ENCODE measurements around the gene GSS. TPM values are rescaled to one million over a fixed set of nuclear protein-coding genes. Genes with fewer than 3 reads are reported as not detected.

The GSS gene
- total RNA-seq, 1 experiment from 2014 or later: 95.9 TPM

GRCh38 chr20:34965051-34965450 is 9.4 kb upstream of the GSS start:
- H3K27me3 ChIP-seq (ENCODE audit: low read length): no peaks in the 10 kb centered on the region
- no peaks in the 10 kb centered on the region for H3K79me2 ChIP-seq (ENCODE audit: low read length)
- intact Hi-C loops (cut with micrococcal nuclease): no loop called here
- ChIA-PET CTCF (no interaction called here), POLR2A (ENCODE audit: unreplicated experiment) (no interaction called here)
- H3K9ac ChIP-seq (ENCODE audit: low read length): no peak overlapping the region
- H2AFZ ChIP-seq (ENCODE audit: low read length): no peak overlapping the region
- TF ChIP-seq EZH2phosphoT487 (IDR thresholded peaks at IDR 0.05; ENCODE audit: borderline replicate concordance, low read length): no peak
- H3K4me2 ChIP-seq (ENCODE audit: low read length): no peak overlapping the region
- no peak overlapping the region for H3K27ac ChIP-seq (ENCODE audit: low read length)
- H3K36me3 ChIP-seq (ENCODE audit: low read depth, low read length): no peaks in the 10 kb centered on the region
- no peaks in the 10 kb centered on the region for H3K9me2 ChIP-seq (replicated peaks; ENCODE audit: low read length)
- ATAC-seq (no peak), DNase-seq (no peak)
- no peaks in the 10 kb centered on the region for H4K20me1 ChIP-seq (ENCODE audit: low read length)
- H3K4me3 ChIP-seq (ENCODE audit: low read length): no peak overlapping the region
- no peaks in the 10 kb centered on the region for H3K9me3 ChIP-seq (ENCODE audit: low read length)
- no peaks in the 10 kb centered on the region for H3F3A ChIP-seq (ENCODE audit: low read length, unreplicated experiment)
- no peaks in the 10 kb centered on the region for H3K4me1 ChIP-seq (ENCODE audit: insufficient read depth, low read length)
- BruUV-seq (replicated peaks): no TSS peak

GRCh38 chr20:34964486-34964885 is 8.9 kb upstream of the GSS start:
- Histone ChIP-seq H3K27ac (ENCODE audit: low read length) (no peak overlapping the region), H3F3A (ENCODE audit: low read length, unreplicated experiment) (no peaks in the 10 kb centered on the region), H3K9me2 (replicated peaks; ENCODE audit: low read length) (no peaks in the 10 kb centered on the region), H3K27me3 (ENCODE audit: low read length) (no peaks in the 10 kb centered on the region), H2AFZ (ENCODE audit: low read length) (no peak overlapping the region), H3K79me2 (ENCODE audit: low read length) (no peaks in the 10 kb centered on the region), H3K4me1 (ENCODE audit: insufficient read depth, low read length) (no peaks in the 10 kb centered on the region), H4K20me1 (ENCODE audit: low read length) (no peaks in the 10 kb centered on the region), H3K9me3 (ENCODE audit: low read length) (no peaks in the 10 kb centered on the region), H3K36me3 (ENCODE audit: low read depth, low read length) (no peaks in the 10 kb centered on the region), H3K4me2 (ENCODE audit: low read length) (no peak overlapping the region), H3K4me3 (ENCODE audit: low read length) (no peak overlapping the region), H3K9ac (ENCODE audit: low read length) (no peak overlapping the region)
- DNase-seq (no peak), ATAC-seq (no peak)
- intact Hi-C loops (cut with micrococcal nuclease): no loop called here
- no TSS peak for BruUV-seq (replicated peaks)
- ChIA-PET CTCF (no interaction called here), POLR2A (ENCODE audit: unreplicated experiment) (no interaction called here)
- TF ChIP-seq CTCF (conservative IDR thresholded peaks at IDR 0.05; ENCODE audit: low read depth, low read length) (no peak), EZH2phosphoT487 (IDR thresholded peaks at IDR 0.05; ENCODE audit: borderline replicate concordance, low read length) (no peak), EZH2 (IDR thresholded peaks at IDR 0.05; ENCODE audit: low read length, unreplicated experiment) (no peak)

- no peaks in the 10 kb centered on the region for H3K27me3 ChIP-seq (ENCODE audit: low read length)
- H3K4me1 ChIP-seq (ENCODE audit: insufficient read depth, low read length): peaks cover 17% of the 10 kb centered on the region
- ATAC-seq (no peak), DNase-seq (no peak)
- no peaks in the 10 kb centered on the region for H3K9me3 ChIP-seq (ENCODE audit: low read length)
- no peak overlapping the region for H3K9ac ChIP-seq (ENCODE audit: low read length)
- POLR2A ChIA-PET (ENCODE audit: unreplicated experiment): no interaction called here
- H2AFZ ChIP-seq (ENCODE audit: low read length): no peak overlapping the region
- H3K27ac ChIP-seq (ENCODE audit: low read length): no peak overlapping the region
- no peak overlapping the region for H3K4me3 ChIP-seq (ENCODE audit: low read length)
- no peaks in the 10 kb centered on the region for H3K9me2 ChIP-seq (replicated peaks; ENCODE audit: low read length)
- CTCF ChIA-PET: interaction anchor here (0.6 kb wide), 1 partner anchor 65 kb away, joined by 15 read pairs; no protein-coding TSS in a partner anchor
- peaks cover 22% of the 10 kb centered on the region for H3K79me2 ChIP-seq (ENCODE audit: low read length)
- H3K36me3 ChIP-seq (ENCODE audit: low read depth, low read length): no peaks in the 10 kb centered on the region
- intact Hi-C loops (cut with micrococcal nuclease): no loop called here
- TF ChIP-seq CTCF (conservative IDR thresholded peaks at IDR 0.05; ENCODE audit: low read depth, low read length): no peak
- H3K4me2 ChIP-seq (ENCODE audit: low read length): no peak overlapping the region
- H4K20me1 ChIP-seq (ENCODE audit: low read length): no peaks in the 10 kb centered on the region
- no peaks in the 10 kb centered on the region for H3F3A ChIP-seq (ENCODE audit: low read length, unreplicated experiment)
- no TSS peak for BruUV-seq (replicated peaks)
Observed at GRCh38 chr20:34956751-34957472, 1.3 kb upstream of the GSS start.
